Stimulated activated CD8-positive, alpha-beta memory T cell treated with anti-CD3 and anti-CD28 coated beads, Interleukin-12 subunit alpha, Interleukin-12 subunit beta, amount 100 ng/mL, for 24 hours (primary cell): ENCODE data around the gene MRPL49.

Source experiments
- DNase-seq: peaks from one replicate; pipeline ENCODE4 v3.0.0-alpha.2; 2020; ENCODE audit errors: extremely low read depth

Gene MRPL49

GRCh38 chr11:65121865-65122696, at the start of gene MRPL49, which contains the start of gene FAU:
TSS of gene MRPL49 (plus strand) at chr11:65122321. CDS start at chr11:65122347, 26 bp downstream.
TSS of gene FAU (minus strand) at chr11:65122134. CDS start at chr11:65121813, 321 bp downstream.
- peak; percentile 97 for DNase-seq

- no peak for DNase-seq
These were observed 49.5 kb upstream of the MRPL49 start for GRCh38 chr11:65072631-65072966.

- DNase-seq = no peak
These were observed 44.7 kb upstream of the MRPL49 start for GRCh38 chr11:65077451-65077850.

- DNase-seq = peak; percentile 17
These were observed 44.0 kb upstream of the MRPL49 start for GRCh38 chr11:65078151-65078550.

GRCh38 chr11:65078786-65079342, 43.3 kb upstream of the MRPL49 start:
- DNase-seq = no peak

GRCh38 chr11:65083134-65083833, 38.8 kb upstream of the MRPL49 start:
- DNase-seq = no peak

GRCh38 chr11:65083834-65084597, 38.1 kb upstream of the MRPL49 start, which contains the start of the genes CDCA5 and ZFPL1:
TSS of gene CDCA5 (minus strand) at chr11:65084040. CDS start at chr11:65083978, 62 bp downstream.
TSS of gene ZFPL1 (plus strand) at chr11:65084222. CDS start at chr11:65084699, 477 bp downstream.
- peak; percentile 89 for DNase-seq

- no peak for DNase-seq
These were observed 37.3 kb upstream of the MRPL49 start for GRCh38 chr11:65084598-65085375.

- DNase-seq = no peak
These were observed 36.7 kb upstream of the MRPL49 start for GRCh38 chr11:65085446-65085845.

GRCh38 chr11:65086809-65087208, 35.3 kb upstream of the MRPL49 start:
- DNase-seq = no peak

GRCh38 chr11:65087216-65087615, 34.9 kb upstream of the MRPL49 start:
- no peak for DNase-seq

GRCh38 chr11:65087827-65088226, 34.3 kb upstream of the MRPL49 start:
- DNase-seq = no peak

GRCh38 chr11:65089621-65090020, 32.5 kb upstream of the MRPL49 start:
- DNase-seq = no peak

GRCh38 chr11:65090628-65091027, 31.5 kb upstream of the MRPL49 start:
- no peak for DNase-seq

- DNase-seq = no peak
These were observed 26.7 kb upstream of the MRPL49 start for GRCh38 chr11:65095427-65095826.

- peak; percentile 62 for DNase-seq
These were observed 25.9 kb upstream of the MRPL49 start, which contains the start of gene VPS51 for GRCh38 chr11:65095974-65096806. TSS of gene VPS51 (plus strand) at chr11:65096214. CDS start at chr11:65096251, 37 bp downstream.

GRCh38 chr11:65096926-65097325, 25.2 kb upstream of the MRPL49 start:
- DNase-seq = no peak

- DNase-seq = no peak
These were observed 21.3 kb upstream of the MRPL49 start for GRCh38 chr11:65100674-65101350.
